ENCODE data around the gene DCAF10. TPM values are rescaled to one million over a fixed set of nuclear protein-coding genes. Genes with fewer than 3 reads are reported as not detected.

Gene DCAF10
- total RNA-seq, 1 experiment from 2014 or later, result 34.8 TPM

DNA sequence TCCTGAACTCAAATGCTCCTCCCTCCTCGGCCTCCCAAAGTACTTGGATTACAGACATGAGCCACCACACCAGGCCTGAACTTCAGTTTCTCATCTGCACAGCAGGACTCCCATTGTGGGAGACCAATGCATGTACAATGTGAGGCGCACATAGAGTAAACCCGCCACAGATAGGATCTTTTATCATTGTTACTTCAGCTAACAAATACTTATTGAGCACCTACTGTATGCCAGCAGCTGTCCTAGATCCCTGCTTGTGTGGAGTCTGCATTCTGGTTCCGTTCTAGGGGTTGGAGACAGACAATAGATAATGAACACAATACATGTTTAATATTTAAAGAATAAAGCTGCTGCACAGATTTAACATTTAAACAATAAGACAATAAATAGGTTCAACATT, 109.7 kb downstream of the DCAF10 start:
- H2AFZ ChIP-seq (ENCODE audit: low read length), result no peak overlapping the region
- H3K36me3 ChIP-seq (ENCODE audit: insufficient read depth, low read length), result no peaks in the 10 kb centered on the region
- H3K27ac ChIP-seq (ENCODE audit: low read length), result no peak overlapping the region
- H3K9me3 ChIP-seq (ENCODE audit: low read length), result no peaks in the 10 kb centered on the region
- H3K4me3 ChIP-seq (ENCODE audit: low read length), result no peak overlapping the region
- H3K9me2 ChIP-seq (replicated peaks; ENCODE audit: insufficient read depth, low read length), result no peaks in the 10 kb centered on the region
- no peaks in the 10 kb centered on the region for H4K20me1 ChIP-seq (ENCODE audit: insufficient read depth, low read depth, low read length)
- H3K79me2 ChIP-seq (ENCODE audit: low read length), result no peaks in the 10 kb centered on the region
- peaks cover 35% of the 10 kb centered on the region for H3K4me1 ChIP-seq (ENCODE audit: low read length)
- no peak overlapping the region for H3K4me2 ChIP-seq (ENCODE audit: low read depth, low read length, poor library complexity, severe bottlenecking)
- no peak for DNase-seq
- no peak overlapping the region for H3K9ac ChIP-seq (ENCODE audit: low read length)
- no peaks in the 10 kb centered on the region for H3K27me3 ChIP-seq (ENCODE audit: low read length)

DNA sequence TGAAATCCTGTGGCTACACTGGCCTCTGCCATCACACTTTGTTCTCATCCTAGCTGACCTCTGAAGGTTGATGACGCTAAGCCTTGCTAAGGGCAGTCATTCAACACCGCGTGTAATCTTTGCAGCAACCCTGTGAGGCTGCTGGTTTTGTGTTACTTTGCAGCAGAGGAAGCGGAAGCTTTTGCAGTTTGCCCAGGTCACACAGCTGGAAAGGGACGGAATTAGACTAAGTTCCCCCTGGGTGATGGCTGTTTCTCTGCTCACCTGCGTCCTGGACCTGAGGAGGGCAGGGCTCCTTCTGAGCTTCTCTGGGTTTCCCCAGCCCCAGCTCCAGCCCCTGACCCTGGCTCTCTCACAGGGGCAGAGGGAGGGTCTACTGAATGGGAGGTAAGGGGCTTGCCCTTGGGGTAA, 110.7 kb downstream of the DCAF10 start:
- Histone ChIP-seq H3K36me3 (ENCODE audit: insufficient read depth, low read length) (no peaks in the 10 kb centered on the region), H3K9ac (ENCODE audit: low read length) (peak overlapping the region; percentile 72), H3K9me2 (replicated peaks; ENCODE audit: insufficient read depth, low read length) (no peaks in the 10 kb centered on the region), H3K9me3 (ENCODE audit: low read length) (no peaks in the 10 kb centered on the region), H3K4me3 (ENCODE audit: low read length) (peak overlapping the region; percentile 66), H3K27me3 (ENCODE audit: low read length) (no peaks in the 10 kb centered on the region), H3K79me2 (ENCODE audit: low read length) (no peaks in the 10 kb centered on the region), H3K4me1 (ENCODE audit: low read length) (peaks cover 35% of the 10 kb centered on the region), H2AFZ (ENCODE audit: low read length) (no peak overlapping the region; the same call in 1 of the 2 replicates), H3K4me2 (ENCODE audit: low read depth, low read length, poor library complexity, severe bottlenecking) (peak overlapping the region; percentile 71), H4K20me1 (ENCODE audit: insufficient read depth, low read depth, low read length) (no peaks in the 10 kb centered on the region), H3K27ac (ENCODE audit: low read length) (peak overlapping the region; percentile 63)
- DNase-seq, result no peak

GRCh38 chr9:37913480-37914153, 113.0 kb downstream of the DCAF10 start:
- Histone ChIP-seq H3K4me1 (ENCODE audit: low read length) (peaks cover 35% of the 10 kb centered on the region), H3K79me2 (ENCODE audit: low read length) (no peaks in the 10 kb centered on the region), H4K20me1 (ENCODE audit: insufficient read depth, low read depth, low read length) (no peaks in the 10 kb centered on the region), H3K27ac (ENCODE audit: low read length) (peak overlapping the region; percentile 46), H3K27me3 (ENCODE audit: low read length) (no peaks in the 10 kb centered on the region), H3K36me3 (ENCODE audit: insufficient read depth, low read length) (no peaks in the 10 kb centered on the region), H2AFZ (ENCODE audit: low read length) (no peak overlapping the region), H3K4me2 (ENCODE audit: low read depth, low read length, poor library complexity, severe bottlenecking) (no peak overlapping the region), H3K9ac (ENCODE audit: low read length) (no peak overlapping the region), H3K9me3 (ENCODE audit: low read length) (no peaks in the 10 kb centered on the region), H3K9me2 (replicated peaks; ENCODE audit: insufficient read depth, low read length) (no peaks in the 10 kb centered on the region), H3K4me3 (ENCODE audit: low read length) (no peak overlapping the region)
- DNase-seq, result peak; percentile 95

- no peaks in the 10 kb centered on the region for H4K20me1 ChIP-seq (ENCODE audit: insufficient read depth, low read depth, low read length)
- no peaks in the 10 kb centered on the region for H3K9me3 ChIP-seq (ENCODE audit: low read length)
- H3K79me2 ChIP-seq (ENCODE audit: low read length), result no peaks in the 10 kb centered on the region
- no peaks in the 10 kb centered on the region for H3K9me2 ChIP-seq (replicated peaks; ENCODE audit: insufficient read depth, low read length)
- no peak overlapping the region for H3K9ac ChIP-seq (ENCODE audit: low read length)
- no peaks in the 10 kb centered on the region for H3K27me3 ChIP-seq (ENCODE audit: low read length)
- DNase-seq, result no peak
- H3K4me2 ChIP-seq (ENCODE audit: low read depth, low read length, poor library complexity, severe bottlenecking), result no peak overlapping the region
- peaks cover 35% of the 10 kb centered on the region for H3K4me1 ChIP-seq (ENCODE audit: low read length)
- H3K36me3 ChIP-seq (ENCODE audit: insufficient read depth, low read length), result no peaks in the 10 kb centered on the region
- H2AFZ ChIP-seq (ENCODE audit: low read length), result no peak overlapping the region
- no peak overlapping the region for H3K4me3 ChIP-seq (ENCODE audit: low read length)
- peak overlapping the region; percentile 46 for H3K27ac ChIP-seq (ENCODE audit: low read length)
Measured at GRCh38 chr9:37914154-37914551, 113.6 kb downstream of the DCAF10 start.

- no peak overlapping the region for H3K9ac ChIP-seq (ENCODE audit: low read length)
Measured at GRCh38 chr9:37914701-37915358, 114.2 kb downstream of the DCAF10 start.

GRCh38 chr9:37915911-37916470, 115.4 kb downstream of the DCAF10 start:
- Histone ChIP-seq H4K20me1 (ENCODE audit: insufficient read depth, low read depth, low read length) (0 out of 2 replicates have a peak, but pooled peaks cover 4% of the 10 kb centered on the region), H3K9me3 (ENCODE audit: low read length) (no peaks in the 10 kb centered on the region), H3K27me3 (ENCODE audit: low read length) (no peaks in the 10 kb centered on the region), H2AFZ (ENCODE audit: low read length) (no peak overlapping the region), H3K27ac (ENCODE audit: low read length) (no peak overlapping the region), H3K9me2 (replicated peaks; ENCODE audit: insufficient read depth, low read length) (no peaks in the 10 kb centered on the region), H3K4me3 (ENCODE audit: low read length) (no peak overlapping the region), H3K4me2 (ENCODE audit: low read depth, low read length, poor library complexity, severe bottlenecking) (no peak overlapping the region), H3K36me3 (ENCODE audit: insufficient read depth, low read length) (no peaks in the 10 kb centered on the region), H3K4me1 (ENCODE audit: low read length) (peaks cover 35% of the 10 kb centered on the region), H3K79me2 (ENCODE audit: low read length) (no peaks in the 10 kb centered on the region), H3K9ac (ENCODE audit: low read length) (no peak overlapping the region)
- no peak for DNase-seq

More at GRCh38 chr9:37914701-37915358, 114.2 kb downstream of the DCAF10 start:
- Histone ChIP-seq H2AFZ (ENCODE audit: low read length) (no peak overlapping the region), H3K9me2 (replicated peaks; ENCODE audit: insufficient read depth, low read length) (no peaks in the 10 kb centered on the region), H3K4me3 (ENCODE audit: low read length) (no peak overlapping the region), H3K4me2 (ENCODE audit: low read depth, low read length, poor library complexity, severe bottlenecking) (no peak overlapping the region), H3K36me3 (ENCODE audit: insufficient read depth, low read length) (no peaks in the 10 kb centered on the region), H3K4me1 (ENCODE audit: low read length) (peaks cover 35% of the 10 kb centered on the region), H3K27ac (ENCODE audit: low read length) (no peak overlapping the region), H3K9me3 (ENCODE audit: low read length) (no peaks in the 10 kb centered on the region), H3K27me3 (ENCODE audit: low read length) (no peaks in the 10 kb centered on the region), H4K20me1 (ENCODE audit: insufficient read depth, low read depth, low read length) (0 out of 2 replicates have a peak, but pooled peaks cover under 1% of the 10 kb centered on the region), H3K79me2 (ENCODE audit: low read length) (no peaks in the 10 kb centered on the region)
- no peak for DNase-seq

- 0 out of 2 replicates have a peak, but pooled peaks cover 4% of the 10 kb centered on the region for H4K20me1 ChIP-seq (ENCODE audit: insufficient read depth, low read depth, low read length)
- no peaks in the 10 kb centered on the region for H3K27me3 ChIP-seq (ENCODE audit: low read length)
- no peaks in the 10 kb centered on the region for H3K79me2 ChIP-seq (ENCODE audit: low read length)
Measured at GRCh38 chr9:37916471-37917312, 116.1 kb downstream of the DCAF10 start.

More at GRCh38 chr9:37916471-37917312, 116.1 kb downstream of the DCAF10 start:
- H3K9me3 ChIP-seq (ENCODE audit: low read length), result no peaks in the 10 kb centered on the region
- no peaks in the 10 kb centered on the region for H3K36me3 ChIP-seq (ENCODE audit: insufficient read depth, low read length)
- no peak for DNase-seq
- peaks cover 28% of the 10 kb centered on the region for H3K4me1 ChIP-seq (ENCODE audit: low read length)
- no peak overlapping the region for H3K4me2 ChIP-seq (ENCODE audit: low read depth, low read length, poor library complexity, severe bottlenecking)
- no peak overlapping the region for H3K4me3 ChIP-seq (ENCODE audit: low read length)
- no peak overlapping the region for H2AFZ ChIP-seq (ENCODE audit: low read length)
- H3K9ac ChIP-seq (ENCODE audit: low read length), result no peak overlapping the region
- H3K9me2 ChIP-seq (replicated peaks; ENCODE audit: insufficient read depth, low read length), result no peaks in the 10 kb centered on the region
- H3K27ac ChIP-seq (ENCODE audit: low read length), result no peak overlapping the region
